Measurements from ENCODE around the gene EZH2.

Gene EZH2

DNA sequence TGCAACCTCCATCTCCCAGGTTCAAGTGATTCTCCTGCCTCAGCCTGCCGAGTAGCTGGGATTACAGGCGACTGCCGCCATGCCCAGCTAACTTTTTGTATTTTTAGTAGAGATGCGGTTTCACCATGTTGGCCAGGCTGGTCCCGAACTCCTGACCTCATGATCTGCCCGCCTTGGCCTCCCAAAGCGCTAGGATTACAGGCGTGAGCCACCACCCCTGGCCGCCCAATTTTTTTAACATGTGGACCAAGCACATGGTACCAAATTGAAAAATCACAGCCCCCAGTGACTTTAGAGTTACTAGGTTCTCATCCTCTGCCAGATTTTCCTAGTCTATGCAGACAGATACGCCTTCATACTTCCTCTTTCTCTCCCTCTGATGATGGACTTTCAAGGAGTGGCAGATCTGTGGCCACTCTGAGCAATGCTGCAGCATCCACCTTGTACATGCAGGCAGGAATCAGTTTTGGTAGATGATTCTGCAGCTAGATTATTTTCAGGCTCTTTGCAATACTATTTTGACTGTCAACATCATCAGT is 34.0 kb upstream of the EZH2 start:
- no peaks in the 10 kb centered on the region for H3K9me3 ChIP-seq (ENCODE audit: insufficient read depth, low read length, severe bottlenecking)
- H3K4me2 ChIP-seq (ENCODE audit: insufficient read depth, low read length), result no peak overlapping the region
- H3K79me2 ChIP-seq (ENCODE audit: insufficient read depth, low read length), result no peaks in the 10 kb centered on the region
- H4K20me1 ChIP-seq (ENCODE audit: insufficient read depth, low read length), result no peaks in the 10 kb centered on the region
- H3K27ac ChIP-seq (ENCODE audit: low read length), result no peak overlapping the region
- no peak for DNase-seq
- H3K27me3 ChIP-seq (ENCODE audit: insufficient read depth, low read length, poor library complexity), result no peaks in the 10 kb centered on the region
- ATAC-seq (ENCODE audit: insufficient read depth, low read depth), result no peak
- H3K9ac ChIP-seq (ENCODE audit: low read depth, low read length), result no peak overlapping the region
- H3K4me1 ChIP-seq (ENCODE audit: insufficient read depth, low read length), result peaks cover 12% of the 10 kb centered on the region
- no peak overlapping the region for H2AFZ ChIP-seq (ENCODE audit: low read depth, low read length)
- H3K4me3 ChIP-seq (ENCODE audit: low read depth in 1 of 2, low read length in 2 of 2), result no peak overlapping the region
- TF ChIP-seq, protein P1, sequence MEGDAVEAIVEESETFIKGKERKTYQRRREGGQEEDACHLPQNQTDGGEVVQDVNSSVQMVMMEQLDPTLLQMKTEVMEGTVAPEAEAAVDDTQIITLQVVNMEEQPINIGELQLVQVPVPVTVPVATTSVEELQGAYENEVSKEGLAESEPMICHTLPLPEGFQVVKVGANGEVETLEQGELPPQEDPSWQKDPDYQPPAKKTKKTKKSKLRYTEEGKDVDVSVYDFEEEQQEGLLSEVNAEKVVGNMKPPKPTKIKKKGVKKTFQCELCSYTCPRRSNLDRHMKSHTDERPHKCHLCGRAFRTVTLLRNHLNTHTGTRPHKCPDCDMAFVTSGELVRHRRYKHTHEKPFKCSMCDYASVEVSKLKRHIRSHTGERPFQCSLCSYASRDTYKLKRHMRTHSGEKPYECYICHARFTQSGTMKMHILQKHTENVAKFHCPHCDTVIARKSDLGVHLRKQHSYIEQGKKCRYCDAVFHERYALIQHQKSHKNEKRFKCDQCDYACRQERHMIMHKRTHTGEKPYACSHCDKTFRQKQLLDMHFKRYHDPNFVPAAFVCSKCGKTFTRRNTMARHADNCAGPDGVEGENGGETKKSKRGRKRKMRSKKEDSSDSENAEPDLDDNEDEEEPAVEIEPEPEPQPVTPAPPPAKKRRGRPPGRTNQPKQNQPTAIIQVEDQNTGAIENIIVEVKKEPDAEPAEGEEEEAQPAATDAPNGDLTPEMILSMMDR (IDR thresholded peaks at IDR 0.05; ENCODE audit: borderline replicate concordance, extremely low read depth, low read length, poor library complexity, severe bottlenecking), result no peak
- TF ChIP-seq EZH2 (IDR thresholded peaks at IDR 0.05; ENCODE audit: borderline replicate concordance, low read depth, low read length, severe bottlenecking), result no peak
- H3K36me3 ChIP-seq (ENCODE audit: insufficient read depth, low read length), result no peaks in the 10 kb centered on the region

DNA sequence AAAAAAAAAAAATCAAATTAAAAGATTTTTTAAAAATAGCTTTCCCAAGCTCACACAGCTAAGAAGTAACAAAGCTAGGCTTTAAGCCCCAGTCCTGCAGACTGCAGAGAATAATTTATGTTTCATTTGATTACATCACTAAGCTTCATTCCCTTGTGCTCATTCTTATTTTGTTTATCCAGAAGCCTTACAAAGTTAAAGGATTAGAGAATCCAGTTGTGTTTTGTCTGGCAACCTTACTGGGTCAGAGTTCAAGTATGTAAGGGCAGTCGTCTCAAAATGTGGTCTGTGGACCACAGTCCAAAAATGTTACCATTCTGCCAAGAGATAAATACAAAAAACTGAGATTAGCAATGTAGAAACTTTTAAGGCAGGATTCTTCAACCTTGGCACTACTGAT is 32.1 kb upstream of the EZH2 start:
- no peak overlapping the region for H3K4me2 ChIP-seq (ENCODE audit: insufficient read depth, low read length)

DNA sequence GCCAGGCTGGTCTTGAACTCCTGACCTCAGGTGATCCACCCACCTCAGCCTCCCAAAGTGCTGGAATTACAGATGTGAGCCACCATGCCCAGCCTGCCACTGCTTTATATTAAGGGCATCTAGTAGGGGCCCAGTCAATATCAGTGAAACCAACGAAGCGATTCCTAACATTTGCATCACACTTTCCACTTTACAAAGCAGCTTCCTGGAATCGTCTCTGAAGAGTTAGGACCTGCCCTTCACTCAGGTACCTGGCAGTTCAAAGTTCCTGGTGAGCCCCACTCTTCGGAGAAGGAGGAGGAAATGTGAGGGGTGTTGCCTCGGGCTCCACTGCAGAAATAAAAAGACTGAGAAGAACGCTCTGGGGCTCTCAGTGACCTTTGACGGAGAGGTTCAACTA is 31.1 kb upstream of the EZH2 start:
- Histone ChIP-seq H2AFZ (ENCODE audit: low read depth, low read length) (no peak overlapping the region), H4K20me1 (ENCODE audit: insufficient read depth, low read length) (no peaks in the 10 kb centered on the region), H3K4me1 (ENCODE audit: insufficient read depth, low read length) (peaks cover 18% of the 10 kb centered on the region), H3K27ac (ENCODE audit: low read length) (no peak overlapping the region), H3K36me3 (ENCODE audit: insufficient read depth, low read length) (no peaks in the 10 kb centered on the region), H3K9ac (ENCODE audit: low read depth, low read length) (no peak overlapping the region), H3K27me3 (ENCODE audit: insufficient read depth, low read length, poor library complexity) (no peaks in the 10 kb centered on the region), H3K79me2 (ENCODE audit: insufficient read depth, low read length) (no peaks in the 10 kb centered on the region), H3K4me3 (ENCODE audit: low read depth in 1 of 2, low read length in 2 of 2) (no peak overlapping the region), H3K9me3 (ENCODE audit: insufficient read depth, low read length, severe bottlenecking) (no peaks in the 10 kb centered on the region), H3K4me2 (ENCODE audit: insufficient read depth, low read length) (no peak overlapping the region)
- no peak for ATAC-seq (ENCODE audit: insufficient read depth, low read depth)
- TF ChIP-seq EZH2 (IDR thresholded peaks at IDR 0.05; ENCODE audit: borderline replicate concordance, low read depth, low read length, severe bottlenecking), result no peak
- TF ChIP-seq, protein P1 (IDR thresholded peaks at IDR 0.05; ENCODE audit: borderline replicate concordance, extremely low read depth, low read length, poor library complexity, severe bottlenecking), result no peak
- DNase-seq, result no peak

More for the DNA sequence above, 32.1 kb upstream of the EZH2 start:
- Histone ChIP-seq H4K20me1 (ENCODE audit: insufficient read depth, low read length) (no peaks in the 10 kb centered on the region), H3K9ac (ENCODE audit: low read depth, low read length) (no peak overlapping the region), H3K4me3 (ENCODE audit: low read depth in 1 of 2, low read length in 2 of 2) (no peak overlapping the region), H3K27ac (ENCODE audit: low read length) (no peak overlapping the region), H3K27me3 (ENCODE audit: insufficient read depth, low read length, poor library complexity) (no peaks in the 10 kb centered on the region), H2AFZ (ENCODE audit: low read depth, low read length) (no peak overlapping the region), H3K4me1 (ENCODE audit: insufficient read depth, low read length) (peaks cover 18% of the 10 kb centered on the region), H3K36me3 (ENCODE audit: insufficient read depth, low read length) (no peaks in the 10 kb centered on the region), H3K9me3 (ENCODE audit: insufficient read depth, low read length, severe bottlenecking) (no peaks in the 10 kb centered on the region), H3K79me2 (ENCODE audit: insufficient read depth, low read length) (no peaks in the 10 kb centered on the region)
- no peak for DNase-seq
- TF ChIP-seq EZH2 (IDR thresholded peaks at IDR 0.05; ENCODE audit: borderline replicate concordance, low read depth, low read length, severe bottlenecking), result no peak
- TF ChIP-seq, protein P1 (IDR thresholded peaks at IDR 0.05; ENCODE audit: borderline replicate concordance, extremely low read depth, low read length, poor library complexity, severe bottlenecking), result no peak
- ATAC-seq (ENCODE audit: insufficient read depth, low read depth), result no peak

Measured in DND-41 (cell line).